K562 (cell line): ENCODE data around the gene CNIH4. TPM values are rescaled to one million over a fixed set of nuclear protein-coding genes. Genes with fewer than 3 reads are reported as not detected.

Experiments
- ARID3A ChIP-seq: IDR thresholded peaks from 2 replicates; pipeline ENCODE4 v1.6.1; 2012; ENCODE audit warnings: low read depth, low read length, improper control_type of control experiment, borderline replicate concordance
- CGGBP1 ChIP-seq: fragments of 250-450 bp; sonication (Bioruptor Pico); IDR thresholded peaks from 2 replicates; pipeline ENCODE4 v1.9.0; 2021; ENCODE audit warnings: mild to moderate bottlenecking
- CREM ChIP-seq: IDR thresholded peaks from 2 replicates; pipeline ENCODE4 v1.6.1; 2014; ENCODE audit warnings: antibody characterized with exemption, low read depth
- CXXC5 ChIP-seq: fragments of 250-450 bp; sonication (Bioruptor Pico); IDR thresholded peaks from 2 replicates; pipeline ENCODE4 v1.8.0; 2022; ENCODE audit warnings: inconsistent platforms, mild to moderate bottlenecking, moderate library complexity
- PBX2 ChIP-seq, 2 experiments: IDR thresholded peaks in 1 of 2; conservative IDR thresholded peaks in 1 of 2; 2 replicates each; pipeline ENCODE4 v1.6.1; 2016; ENCODE audit warnings: low read depth in 2 of 2, mild to moderate bottlenecking in 1 of 2, missing compliant biosample characterization in 1 of 2, missing genetic modification characterization in 1 of 2, moderate library complexity in 1 of 2
- PML ChIP-seq: IDR thresholded peaks from 2 replicates; pipeline ENCODE4 v1.6.1; 2012; ENCODE audit warnings: low read length, inconsistent platforms
- RCOR1 ChIP-seq, 2 experiments: IDR thresholded peaks; 2 replicates each; pipeline ENCODE4 v1.6.1; 2012; ENCODE audit warnings: low read depth in 2 of 2, low read length in 2 of 2, borderline replicate concordance in 1 of 2, improper control_type of control experiment in 1 of 2
- SP1 ChIP-seq: sonication (generic); formaldehyde crosslinking; IDR thresholded peaks from 2 replicates; pipeline ENCODE4 v1.8.1; 2022; ENCODE audit warnings: mild to moderate bottlenecking, missing genetic modification reagents
- SREBF1 ChIP-seq: fragments of 150-350 bp; IDR thresholded peaks from 2 replicates; pipeline ENCODE4 v1.6.1; 2014; ENCODE audit warnings: antibody characterized with exemption, low read depth, low read length, borderline replicate concordance
- ZBTB11 ChIP-seq, 3 experiments: fragments of 200-800 bp in 1 of 3; fragments of 250-450 bp in 1 of 3; fragments of 450-650 bp in 1 of 3; sonication (Bioruptor Pico) in 1 of 3; sonication (Bioruptor generic) in 1 of 3; formaldehyde crosslinking in 1 of 3; IDR thresholded peaks; 2 replicates each; pipeline versions ENCODE4 v1.6.1 to v1.8.0; 2016 to 2022; ENCODE audit warnings: mild to moderate bottlenecking in 2 of 3, missing genetic modification characterization in 2 of 3, missing compliant biosample characterization in 1 of 3, moderate library complexity in 1 of 3
- ZNF584 ChIP-seq: fragments of 200-800 bp; sonication (Bioruptor generic); IDR thresholded peaks from 2 replicates; pipeline ENCODE4 v1.6.1; 2016; ENCODE audit warnings: low read depth, mild to moderate bottlenecking, missing genetic modification characterization, missing compliant biosample characterization
- ZNF639 ChIP-seq, 2 experiments: fragments of 200-800 bp in 1 of 2; sonication (Bioruptor generic) in 1 of 2; sonication (generic) in 1 of 2; formaldehyde crosslinking in 1 of 2; IDR thresholded peaks in 1 of 2; conservative IDR thresholded peaks in 1 of 2; 2 replicates each; pipeline versions ENCODE4 v1.5.0 to v1.6.1; 2016 to 2020; ENCODE audit warnings: missing compliant biosample characterization in 1 of 2, missing genetic modification characterization in 1 of 2, missing genetic modification reagents in 1 of 2
- polyA plus RNA-seq, 8 experiments: library from polyadenylated mRNA; depleted of rRNA in 4 of 8; stranded (reverse) in 5 of 8; unstranded in 3 of 8; fragments of >200 nt; fragmentation: Nextera tagmentation in 2 of 8; fragmentation: Illumina TruSeq in 1 of 8; extraction: Ambion mirVana in 2 of 8; extraction: Trizol in 1 of 8; gene quantifications; 2 replicates each; pipeline versions ENCODE4 v1.2.1 to v1.2.3, GENCODE V29; 2011 to 2014; ENCODE audit warnings: inconsistent platforms in 1 of 8, missing spikeins in 1 of 8
- total RNA-seq, 7 experiments: library from RNA; depleted of rRNA in 6 of 7; stranded (reverse); fragments of >200 nt in 6 of 7; fragmentation: Illumina TruSeq in 2 of 7; extraction: Trizol in 2 of 7; gene quantifications; 2 replicates each; pipeline versions ENCODE4 v1.2.1 to v1.2.3, GENCODE V29; 2011 to 2021; ENCODE audit warnings: low replicate concordance in 1 of 7

The CNIH4 gene
- total and polyA plus RNA-seq, 9 of the 15 experiments (the other 6 are each of a cell fraction or from before 2014, with no cell fraction given) = 41.3 to 266 (median 61.1) TPM

GRCh38 chr1:224392411-224393249 is 36.0 kb downstream of the CNIH4 start (continued):
- peak in 1 of 3 experiments; percentile 65; a peak in 2 of 6 replicates for TF ChIP-seq ZBTB11 (CRISPR knock-in tag; IDR thresholded peaks at IDR 0.05)
- peak; percentile 45 for TF ChIP-seq CXXC5 (CRISPR knock-in tag)
- TF ChIP-seq PML = peak; percentile 95
- no peak for TF ChIP-seq SP1 (CRISPR knock-in tag)
- TF ChIP-seq ZNF639 (CRISPR knock-in tag; conservative IDR thresholded peaks at IDR 0.05 in 1 of 2, IDR thresholded peaks at IDR 0.05 in 1 of 2) = peak in 1 of 2 experiments; percentile 70; a peak in 2 of 4 replicates
- TF ChIP-seq RCOR1 (IDR thresholded peaks at IDR 0.05; ENCODE audit: borderline replicate concordance in 1 of 2, low read depth in 2 of 2, low read length in 2 of 2) = peak; percentile 90 to 98
- peak; percentile 40; the same call in 1 of the 2 replicates for TF ChIP-seq CREM
- no peak for TF ChIP-seq CGGBP1
- TF ChIP-seq PBX2 (CRISPR knock-in tag; IDR thresholded peaks at IDR 0.05; ENCODE audit: low read depth) = no peak
- peak; percentile 57 for TF ChIP-seq PBX2 (tag; conservative IDR thresholded peaks at IDR 0.05; ENCODE audit: low read depth)
- no peak for TF ChIP-seq SREBF1
- TF ChIP-seq ARID3A = peak; percentile 86
- TF ChIP-seq ZNF584 (CRISPR knock-in tag) = 0 out of 2 replicates have a peak, but pooled peaks have one; percentile 40
